Ramos (cell line): ENCODE data around the gene RNF220.
"Not testable (repeated sequence)": the region's sequence is repeated elsewhere in the genome, so short reads cannot be mapped to it uniquely, and the experiment has no call there.

Experiments
- in situ Hi-C: fragments of 300-500 bp; cut with MboI; formaldehyde crosslinking; loops from one replicate; pipeline ENCODE4 v1.14.3; 2022; ENCODE audit warnings: low sequenced_read_pairs; ENCODE audit not compliant: unreplicated experiment

RNF220 gene

DNA sequence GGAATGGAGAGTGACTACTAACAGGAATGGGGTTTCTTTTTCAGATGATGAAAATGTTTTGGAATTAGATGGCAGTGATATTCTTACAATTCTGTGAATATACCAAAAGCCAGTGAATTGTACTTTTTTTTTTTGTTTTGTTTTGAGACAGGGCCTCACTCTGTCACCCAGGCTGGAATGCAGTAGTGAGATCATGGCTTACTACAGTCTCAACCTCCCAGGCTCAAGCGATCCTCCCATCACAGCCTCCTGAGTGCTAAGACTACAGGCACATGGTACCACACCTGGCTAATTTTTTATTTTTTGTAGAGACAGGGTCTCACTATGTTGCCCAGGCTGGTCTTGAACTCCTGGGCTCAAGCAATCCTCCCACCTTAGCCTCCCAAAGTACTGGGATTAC lies 261.7 kb downstream of the RNF220 start:
- in situ Hi-C loops = not testable (repeated sequence)

DNA sequence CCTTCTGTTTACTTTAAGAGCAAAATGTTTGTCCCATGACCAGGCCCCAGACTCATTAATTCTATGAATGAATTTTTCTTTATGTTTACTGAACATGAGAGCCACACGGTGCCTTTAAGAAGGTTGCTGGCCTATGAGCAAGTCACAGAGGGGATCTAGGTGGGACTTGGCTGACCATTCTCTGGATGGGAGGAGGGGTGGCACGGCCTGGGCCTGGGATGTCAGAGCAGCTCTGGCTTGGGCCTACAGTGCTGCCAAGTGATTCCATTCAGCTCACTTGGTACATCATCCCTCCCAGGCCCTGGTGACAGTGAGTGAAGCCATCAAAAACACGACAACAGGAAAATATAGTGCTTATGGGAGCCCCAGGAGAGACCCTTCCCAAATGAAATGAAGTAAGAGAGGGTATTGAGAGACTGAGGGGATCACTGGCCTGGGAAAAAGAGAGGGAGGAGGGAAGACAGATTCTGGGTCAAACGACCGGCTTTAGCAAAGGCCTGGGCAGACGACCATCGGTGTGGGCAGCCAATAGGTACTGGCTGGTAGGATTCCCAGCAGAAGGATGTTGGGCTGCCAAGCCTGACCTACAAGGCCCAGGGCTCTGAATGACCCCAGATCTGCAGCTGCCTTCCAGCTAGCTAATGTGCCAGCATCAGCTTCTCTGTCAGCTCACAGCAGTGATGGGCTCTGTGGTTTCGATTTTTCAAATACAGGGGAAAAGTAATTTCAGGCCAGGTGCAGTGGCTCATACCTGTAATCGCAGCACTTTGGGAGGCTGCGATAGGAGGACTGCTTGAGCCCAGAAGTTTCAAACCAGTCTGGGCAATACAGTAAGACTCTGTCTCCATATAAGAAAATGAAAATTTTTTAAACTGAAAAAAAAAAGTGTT lies 265.9 kb downstream of the RNF220 start:
- in situ Hi-C loops = no loop called here

- in situ Hi-C loops = no loop called here
Measured at GRCh38 chr1:44672254-44672955, 267.4 kb downstream of the RNF220 start.

DNA sequence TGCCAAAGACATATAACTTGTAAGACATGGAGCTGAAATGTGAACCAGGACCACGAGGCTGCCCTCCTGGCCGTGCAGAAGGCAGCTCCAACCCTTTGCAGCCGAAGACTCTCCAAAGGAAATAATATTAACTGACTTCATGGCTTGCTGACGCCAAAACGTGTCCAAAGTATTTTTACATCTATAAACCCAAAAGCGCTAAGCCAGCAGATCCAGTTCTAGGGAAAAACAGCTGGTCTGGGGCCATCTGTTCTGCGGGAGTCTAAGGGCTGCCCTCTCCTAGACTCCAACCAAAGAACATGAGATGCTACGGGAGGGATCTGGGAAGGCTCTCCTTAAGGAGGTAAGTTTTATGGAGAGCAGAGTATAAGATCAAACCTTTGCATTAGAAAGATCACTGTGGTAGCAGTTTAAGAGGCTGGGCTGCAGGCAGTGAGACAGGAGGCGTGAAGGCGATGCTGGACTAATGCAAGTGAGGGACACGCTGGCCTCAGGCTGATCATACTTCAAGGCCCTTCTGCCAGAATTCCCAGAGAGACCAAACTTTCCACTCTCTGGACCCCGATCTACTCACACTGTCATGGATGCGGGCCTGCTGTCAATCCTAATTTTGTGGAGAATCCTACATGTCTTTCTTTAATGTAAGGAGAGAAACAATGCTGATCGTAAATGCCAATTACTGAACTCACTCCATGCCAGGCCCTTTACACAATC lies 268.1 kb downstream of the RNF220 start:
- in situ Hi-C loops = no loop called here

DNA sequence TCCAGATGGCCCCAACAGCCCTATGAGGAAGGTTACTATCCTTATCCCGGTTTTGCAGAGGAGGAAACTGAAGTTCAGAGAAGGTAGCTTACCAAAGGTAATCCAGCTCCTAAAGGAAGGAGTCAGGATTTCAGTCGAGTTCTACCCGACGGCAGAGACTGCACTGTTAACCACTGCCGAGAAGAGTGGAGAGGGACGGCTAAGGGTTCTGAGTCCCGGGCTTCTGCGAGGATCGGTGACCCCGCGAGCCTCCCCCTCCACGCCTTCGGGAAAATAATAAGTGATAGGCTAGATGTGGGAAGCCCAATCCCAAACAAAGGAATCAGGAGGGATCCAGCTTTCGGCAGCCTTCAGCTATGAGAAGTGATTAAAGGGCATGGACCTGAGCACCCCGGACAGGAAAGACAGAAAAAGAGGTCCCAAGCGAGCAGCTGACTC lies 268.6 kb downstream of the RNF220 start:
- in situ Hi-C loops = no loop called here

- in situ Hi-C loops = no loop called here
Measured at GRCh38 chr1:44674113-44675000, 269.3 kb downstream of the RNF220 start, which contains the start of the genes ARMH1 and TMEM53. Gene ARMH1, plus strand, starts transcription at chr1:44674714. Its CDS starts 14,984 bp downstream, at chr1:44689698. Gene TMEM53, minus strand, starts transcription at chr1:44674481. Its CDS starts 90 bp downstream, at chr1:44674391.

DNA sequence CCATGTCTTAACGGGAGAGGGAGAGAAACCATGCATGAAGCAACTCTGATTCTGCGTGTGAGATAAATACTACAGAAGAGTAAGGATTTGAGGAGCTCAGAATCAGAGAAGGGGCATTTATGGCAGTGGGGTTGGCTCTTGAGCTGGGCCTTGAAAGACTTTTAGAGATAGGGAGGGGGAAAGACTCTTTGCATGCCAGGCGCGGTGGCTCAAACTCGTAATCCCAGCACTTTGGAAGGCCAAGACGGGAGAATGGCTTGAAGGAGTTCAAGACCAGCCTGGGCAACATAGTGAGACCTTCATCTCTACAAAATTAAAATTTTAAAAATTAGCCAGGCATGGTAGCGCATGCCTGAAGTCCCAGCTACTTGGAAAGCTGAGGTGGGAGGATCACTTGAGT lies 270.1 kb downstream of the RNF220 start:
- in situ Hi-C loops = no loop called here

DNA sequence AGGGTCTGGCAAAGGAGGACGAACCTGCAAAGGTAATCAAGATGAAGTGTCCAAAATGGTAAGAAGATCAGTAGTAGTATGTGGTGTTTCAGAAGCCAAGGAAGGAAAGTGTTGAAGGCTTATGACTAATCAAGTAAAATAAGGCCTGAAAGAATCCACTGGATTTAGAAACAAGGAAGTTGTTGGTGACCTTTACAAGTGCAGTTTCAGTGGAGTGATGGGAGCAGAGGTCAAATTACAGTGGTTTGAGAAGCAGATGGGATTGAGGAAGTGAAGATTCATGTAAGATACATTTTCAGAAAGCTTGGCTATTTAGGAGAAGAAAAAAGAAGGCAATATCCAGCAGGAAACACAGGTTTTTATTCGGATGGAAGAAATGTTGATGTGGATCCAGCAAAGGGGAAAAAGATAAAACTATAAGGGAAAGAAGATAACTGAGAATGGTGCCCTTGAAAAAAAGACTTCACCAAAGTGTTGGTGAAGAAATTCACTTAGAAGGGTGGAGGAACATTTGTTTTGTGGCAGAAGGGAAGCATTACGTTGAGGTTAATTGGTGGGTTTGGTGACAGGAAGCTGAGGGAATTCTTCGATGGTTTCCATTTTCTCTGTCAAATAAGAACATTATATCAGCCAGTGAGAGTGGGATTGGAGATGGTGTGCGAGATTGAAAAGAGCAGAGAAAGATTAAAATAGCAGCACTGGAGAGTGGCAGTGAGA lies 271.6 kb downstream of the RNF220 start:
- in situ Hi-C loops = no loop called here

GRCh38 chr1:44677201-44677766 lies 272.2 kb downstream of the RNF220 start:
- in situ Hi-C loops = no loop called here

DNA sequence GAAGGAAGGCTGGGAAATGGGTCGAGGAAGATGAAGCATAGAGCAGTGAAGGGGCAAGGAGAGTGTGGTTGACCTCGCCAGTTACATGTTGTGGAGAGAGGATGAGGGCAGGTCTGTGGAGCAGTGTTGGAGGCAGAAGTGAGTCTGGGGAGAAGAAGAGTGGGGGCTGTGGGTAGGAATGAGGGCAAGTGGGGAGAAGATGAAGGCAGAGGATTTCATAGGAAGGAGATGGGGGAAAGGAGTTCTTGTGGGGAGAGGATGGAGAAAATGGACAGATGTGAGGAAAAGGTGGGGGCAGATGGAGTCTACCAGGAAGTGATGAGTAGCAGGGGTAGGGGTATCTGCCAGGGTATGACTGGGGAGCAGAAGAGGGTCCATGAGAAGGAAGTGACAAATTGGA lies 273.1 kb downstream of the RNF220 start:
- in situ Hi-C loops = no loop called here

DNA sequence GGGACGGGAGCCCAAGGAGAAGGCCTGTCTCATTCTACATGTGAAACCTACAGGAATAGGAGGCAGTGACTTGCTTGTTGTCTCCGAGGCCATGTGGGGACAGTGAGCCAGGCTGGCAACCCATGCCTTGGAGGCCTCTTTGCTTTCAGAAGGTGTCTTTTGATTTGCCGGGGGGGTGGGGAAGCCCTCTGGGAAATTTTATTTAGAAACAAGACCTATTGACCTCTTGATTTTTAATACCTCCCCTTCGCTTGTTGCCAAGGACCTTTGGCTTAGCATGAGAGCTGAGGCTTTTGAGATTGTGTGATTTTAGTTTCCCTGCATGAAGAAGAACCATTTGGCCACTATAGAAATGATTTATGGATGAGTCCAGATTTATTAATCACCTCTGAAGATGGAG lies 273.6 kb downstream of the RNF220 start:
- in situ Hi-C loops = no loop called here

DNA sequence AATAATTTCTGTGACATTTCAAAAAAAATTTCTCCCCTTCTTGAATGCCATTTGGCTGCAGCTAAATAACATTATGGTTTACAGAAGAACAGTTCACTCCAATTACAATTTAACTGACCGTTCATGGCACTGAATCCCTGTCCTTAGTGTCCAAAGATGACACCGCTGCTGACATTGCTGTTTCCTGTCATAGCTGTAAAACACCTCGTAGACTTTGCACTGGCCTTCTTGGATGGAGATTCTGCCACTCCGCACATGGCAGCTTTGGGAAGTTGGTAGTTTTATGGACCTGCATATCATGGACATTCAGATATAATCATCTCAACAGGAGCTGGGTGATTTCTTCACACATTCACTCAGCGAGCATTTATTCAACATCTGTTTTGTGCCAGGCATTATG lies 274.4 kb downstream of the RNF220 start:
- in situ Hi-C loops = no loop called here

- in situ Hi-C loops = no loop called here
Measured at GRCh38 chr1:44681905-44682882, 277.1 kb downstream of the RNF220 start.

DNA sequence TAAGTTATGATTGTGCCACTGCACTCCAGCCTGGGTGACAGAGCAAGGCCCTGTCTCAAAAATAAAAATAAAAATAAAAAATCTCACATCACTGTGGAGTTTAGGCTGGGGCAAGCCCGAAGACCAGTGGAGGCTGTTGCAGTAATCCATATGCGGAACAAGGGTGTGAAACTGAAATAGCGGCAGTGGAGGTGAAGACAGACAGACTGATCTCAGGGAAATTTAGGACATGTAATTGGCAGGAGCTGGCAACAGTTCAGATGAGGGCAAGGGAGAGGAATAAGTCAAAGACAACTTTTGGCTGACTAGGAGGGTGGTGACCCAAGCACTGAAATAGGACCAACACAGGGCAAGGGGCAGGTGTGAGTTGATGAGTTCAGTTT lies 277.8 kb downstream of the RNF220 start:
- in situ Hi-C loops = no loop called here

- in situ Hi-C loops = no loop called here
Measured at GRCh38 chr1:44684525-44684924, 279.5 kb downstream of the RNF220 start.

DNA sequence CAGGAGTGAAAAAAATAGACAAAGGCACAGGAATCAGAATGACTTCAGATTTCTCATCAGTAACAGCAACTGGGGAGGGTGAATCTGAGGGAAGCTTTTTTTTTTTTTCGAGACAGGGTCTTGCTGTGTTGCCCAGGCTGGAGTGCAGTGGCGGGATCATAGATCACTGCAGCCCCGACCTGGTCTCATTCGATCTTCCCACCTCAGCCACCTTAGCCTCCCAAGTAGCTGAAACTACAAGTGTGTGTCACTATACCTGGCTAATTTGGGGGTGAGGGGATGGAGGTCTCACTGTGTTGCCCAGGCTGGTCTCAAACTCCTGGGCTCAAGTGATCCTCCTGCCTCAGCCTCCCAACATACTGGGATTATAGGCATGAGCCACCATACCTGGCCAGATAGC lies 280.2 kb downstream of the RNF220 start:
- in situ Hi-C loops = no loop called here

DNA sequence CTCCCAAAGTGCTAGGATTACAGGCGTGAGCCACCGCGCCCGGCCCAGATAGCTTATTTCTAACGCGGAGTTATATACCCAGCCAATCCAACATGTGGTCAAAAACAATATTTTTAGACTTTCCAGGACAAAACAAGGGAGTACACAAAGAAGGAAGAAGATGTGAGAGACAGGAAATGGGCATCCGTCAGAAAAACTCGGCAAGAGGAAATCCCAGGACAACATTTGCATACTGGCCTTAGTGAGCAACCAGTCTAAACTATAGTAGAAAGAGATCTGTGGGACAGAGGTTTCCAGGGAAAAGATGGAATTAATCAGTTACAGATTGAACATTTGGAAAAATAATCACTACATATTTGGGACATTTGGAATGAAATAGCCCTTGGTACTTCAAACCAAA lies 280.8 kb downstream of the RNF220 start:
- in situ Hi-C loops = no loop called here
